GM12878 (cell line): ENCODE measurements around the gene KCNQ1.

Experiments
- MYB ChIP-seq: fragments of 150-350 bp; IDR thresholded peaks from 2 replicates; pipeline ENCODE4 v1.6.1; 2014; ENCODE audit warnings: mild to moderate bottlenecking, low read depth, low read length, borderline replicate concordance
- TF ChIP-seq, protein P1 (sequence below): IDR thresholded peaks from 2 replicates; pipeline ENCODE4 v1.6.1; 2011; ENCODE audit warnings: borderline replicate concordance, low read depth, mild to moderate bottlenecking, moderate library complexity, low read length; ENCODE audit not compliant: insufficient read depth, poor library complexity, severe bottlenecking

- no peak for TF ChIP-seq MYB
- TF ChIP-seq, protein P1, sequence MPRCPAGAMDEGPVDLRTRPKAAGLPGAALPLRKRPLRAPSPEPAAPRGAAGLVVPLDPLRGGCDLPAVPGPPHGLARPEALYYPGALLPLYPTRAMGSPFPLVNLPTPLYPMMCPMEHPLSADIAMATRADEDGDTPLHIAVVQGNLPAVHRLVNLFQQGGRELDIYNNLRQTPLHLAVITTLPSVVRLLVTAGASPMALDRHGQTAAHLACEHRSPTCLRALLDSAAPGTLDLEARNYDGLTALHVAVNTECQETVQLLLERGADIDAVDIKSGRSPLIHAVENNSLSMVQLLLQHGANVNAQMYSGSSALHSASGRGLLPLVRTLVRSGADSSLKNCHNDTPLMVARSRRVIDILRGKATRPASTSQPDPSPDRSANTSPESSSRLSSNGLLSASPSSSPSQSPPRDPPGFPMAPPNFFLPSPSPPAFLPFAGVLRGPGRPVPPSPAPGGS = no peak
These were observed 218.7 kb downstream of the KCNQ1 start for GRCh38 chr11:2663506-2663905.
